Keratinocyte (primary cell): ENCODE data around the gene HEXIM1. TPM values are rescaled to one million over a fixed set of nuclear protein-coding genes. Genes with fewer than 3 reads are reported as not detected.

ENCODE experiments used
- DNase-seq: peaks from one replicate; pipeline ENCODE4 v3.0.0-alpha.2; 2011; ENCODE audit warnings: low read depth, missing footprints, low spot score
- FAIRE-seq: peaks from 2 replicates; lab custom pipeline; 2011; peaks lifted over from hg19 to GRCh38; lab: Jason Lieb, UNC
- H2AFZ ChIP-seq: 2 replicates; pipeline ENCODE4 v1.6.0; 2012; ENCODE audit warnings: low read length, control low read depth, inconsistent platforms; ENCODE audit not compliant: control insufficient read depth
- H3K27ac ChIP-seq: 2 replicates; pipeline ENCODE4 v1.5.1; 2011; ENCODE audit warnings: low read length; ENCODE audit not compliant: control insufficient read depth, insufficient read depth
- H3K27me3 ChIP-seq: 3 replicates; pipeline ENCODE4 v1.6.0; 2011; ENCODE audit warnings: low read length; ENCODE audit not compliant: control insufficient read depth, insufficient read depth; ENCODE audit errors: extremely low read depth
- H3K36me3 ChIP-seq, 2 experiments: 2 replicates in 1 of 2; 3 replicates in 1 of 2; pipeline ENCODE4 v1.5.1; 2011; ENCODE audit warnings: low read length in 2 of 2, mild to moderate bottlenecking in 1 of 2; ENCODE audit not compliant: control insufficient read depth in 2 of 2, insufficient read depth in 2 of 2; ENCODE audit errors: extremely low read depth in 1 of 2
- H3K4me1 ChIP-seq: 3 replicates; pipeline ENCODE4 v1.5.1; 2011; ENCODE audit warnings: low read length; ENCODE audit not compliant: control insufficient read depth, insufficient read depth; ENCODE audit errors: extremely low read depth
- H3K4me2 ChIP-seq: 3 replicates; pipeline ENCODE4 v1.6.0; 2011; ENCODE audit warnings: low read depth, low read length; ENCODE audit not compliant: control insufficient read depth, insufficient read depth; ENCODE audit errors: extremely low read depth
- H3K4me3 ChIP-seq, 3 experiments: fragments of 200-600 bp in 1 of 3; sonication (generic) in 1 of 3; 2 replicates in 2 of 3; 3 replicates in 1 of 3; pipeline ENCODE4 v1.5.1; 2011 to 2016; ENCODE audit warnings: low read length in 3 of 3, mild to moderate bottlenecking in 3 of 3, control low read depth in 2 of 3, inconsistent platforms in 1 of 3, low read depth in 1 of 3, mixed read lengths in 1 of 3, mixed run types in 1 of 3, moderate library complexity in 1 of 3; ENCODE audit not compliant: control insufficient read depth in 2 of 3, insufficient read depth in 2 of 3; ENCODE audit errors: extremely low read depth in 1 of 3
- H3K79me2 ChIP-seq: 2 replicates; pipeline ENCODE4 v1.6.0; 2012; ENCODE audit warnings: low read length; ENCODE audit not compliant: control insufficient read depth, insufficient read depth
- H3K9ac ChIP-seq: 3 replicates; pipeline ENCODE4 v1.6.0; 2011; ENCODE audit warnings: low read length; ENCODE audit not compliant: control insufficient read depth, insufficient read depth; ENCODE audit errors: extremely low read depth
- H3K9me1 ChIP-seq: 3 replicates; pipeline ENCODE4 v1.6.0; 2011; ENCODE audit warnings: low read length; ENCODE audit not compliant: control insufficient read depth, insufficient read depth; ENCODE audit errors: extremely low read depth
- H3K9me3 ChIP-seq: 2 replicates; pipeline ENCODE4 v1.5.1; 2012; ENCODE audit warnings: low read depth, low read length; ENCODE audit not compliant: control insufficient read depth
- H4K20me1 ChIP-seq: 3 replicates; pipeline ENCODE4 v1.6.0; 2011; ENCODE audit warnings: low read length; ENCODE audit not compliant: control insufficient read depth, insufficient read depth; ENCODE audit errors: extremely low read depth
- CTCF ChIP-seq, 3 experiments: IDR thresholded peaks in 1 of 3; conservative IDR thresholded peaks in 1 of 3; optimal IDR thresholded peaks in 1 of 3; 2 replicates in 2 of 3; 3 replicates in 1 of 3; pipeline versions ENCODE3 to v1.5.1; 2011; ENCODE audit warnings: low read length in 3 of 3, mild to moderate bottlenecking in 3 of 3, moderate library complexity in 2 of 3, control low read depth in 1 of 3, inconsistent platforms in 1 of 3; ENCODE audit not compliant: insufficient read depth in 2 of 3; ENCODE audit errors: extremely low read depth in 1 of 3
- EZH2 ChIP-seq: IDR thresholded peaks from one replicate; pipeline ENCODE4 v1.6.1; 2012; ENCODE audit warnings: inconsistent platforms, mild to moderate bottlenecking, low read length, moderate library complexity
- dilution Hi-C: fragments of 300-500 bp; cut with MboI; formaldehyde crosslinking; loops from one replicate; pipeline ENCODE4 v1.7.0; 2020; ENCODE audit warnings: low sequenced_read_pairs; ENCODE audit not compliant: extremely low pct_ligation_motif_present
- polyA plus RNA-seq, 5 experiments: library from polyadenylated mRNA; depleted of rRNA in 3 of 5; stranded (reverse) in 3 of 5; stranded (forward) in 1 of 5; unstranded in 1 of 5; fragments of >200 nt; gene quantifications; 1 replicate in 1 of 5; 2 replicates in 3 of 5; 3 replicates in 1 of 5; pipeline versions ENCODE4 v1.2.1 to v1.2.3, GENCODE V29; 2011 to 2012; ENCODE audit warnings: missing spikeins in 2 of 5, low read depth in 1 of 5, low replicate concordance in 1 of 5

Gene HEXIM1
- polyA plus RNA-seq, 1 donor (not counting 4 experiments of a cell fraction or from before 2014, with no cell fraction given), result 19.9 TPM

- DNase-seq, result no peak
- Histone ChIP-seq H3K4me3 (peak overlapping the region in 2 of 3 experiments; percentile 58 to 60), H3K79me2 (peaks cover 4% of the 10 kb centered on the region), H3K4me2 (peak overlapping the region; percentile 87), H3K36me3 (no peaks in the 10 kb centered on the region), H3K27me3 (no peaks in the 10 kb centered on the region), H3K4me1 (peaks cover 27% of the 10 kb centered on the region), H3K9me3 (no peaks in the 10 kb centered on the region), H2AFZ (peak overlapping the region; percentile 67), H4K20me1 (no peaks in the 10 kb centered on the region), H3K27ac (peak overlapping the region; percentile 61), H3K9me1 (no peaks in the 10 kb centered on the region), H3K9ac (peak overlapping the region; percentile 79)
- TF ChIP-seq CTCF (optimal IDR thresholded peaks at IDR 0.05 in 1 of 3, IDR thresholded peaks at IDR 0.05 in 1 of 3, conservative IDR thresholded peaks at IDR 0.05 in 1 of 3; ENCODE audit: extremely low read depth in 1 of 3, insufficient read depth in 2 of 3, low read length in 3 of 3) (no peak), EZH2 (no peak)
- FAIRE-seq, result no peak
- dilution Hi-C loops, result no loop called here
Observed at GRCh38 chr17:45143767-45144198, 4.5 kb upstream of the HEXIM1 start.

- H4K20me1 ChIP-seq, result no peaks in the 10 kb centered on the region
- no peaks in the 10 kb centered on the region for H3K27me3 ChIP-seq
- peaks cover 27% of the 10 kb centered on the region for H3K4me1 ChIP-seq
- no peaks in the 10 kb centered on the region for H3K36me3 ChIP-seq
- peaks cover 10% of the 10 kb centered on the region for H3K79me2 ChIP-seq
- no peaks in the 10 kb centered on the region for H3K9me3 ChIP-seq
- peak overlapping the region; percentile 87 for H3K4me2 ChIP-seq
- no peak for TF ChIP-seq CTCF (optimal IDR thresholded peaks at IDR 0.05 in 1 of 3, IDR thresholded peaks at IDR 0.05 in 1 of 3, conservative IDR thresholded peaks at IDR 0.05 in 1 of 3; ENCODE audit: extremely low read depth in 1 of 3, insufficient read depth in 2 of 3, low read length in 3 of 3)
- TF ChIP-seq EZH2, result no peak
- H3K27ac ChIP-seq, result peak overlapping the region; percentile 61
- H3K4me3 ChIP-seq, result peak overlapping the region in 2 of 3 experiments; percentile 58 to 60
- no peaks in the 10 kb centered on the region for H3K9me1 ChIP-seq
- dilution Hi-C loops, result no loop called here
- peak overlapping the region; percentile 79 for H3K9ac ChIP-seq
- H2AFZ ChIP-seq, result peak overlapping the region; percentile 67
- DNase-seq, result no peak
- FAIRE-seq, result no peak
Observed at GRCh38 chr17:45144199-45145034, 3.9 kb upstream of the HEXIM1 start.
